OCI-LY7 (cell line): ENCODE measurements around the gene COX17. TPM values are rescaled to one million over a fixed set of nuclear protein-coding genes. Genes with fewer than 3 reads are reported as not detected.

Source experiments
- BruUV-seq: library from RNA; stranded (reverse); fragments of 400-500 nt; replicated peaks from 2 replicates; lab custom pipeline; 2021; lab: Mats Ljungman, UMichigan
- CTCF ChIA-PET: fragments of 300-600 bp; sonication (Branson Sonifier 250); formaldehyde crosslinking; loops from one replicate; lab custom pipeline; 2022; ENCODE audit warnings: antibody characterized with exemption; ENCODE audit not compliant: unreplicated experiment; lab: Charles Lee
- POLR2A ChIA-PET: fragments of 300-600 bp; sonication (Branson Sonifier 250); formaldehyde crosslinking; loops from one replicate; lab custom pipeline; 2022; ENCODE audit warnings: antibody characterized with exemption; lab: Charles Lee
- DNase-seq: peaks from one replicate; pipeline ENCODE4 v3.0.0-alpha.2; 2015; ENCODE audit warnings: low spot score
- H2AFZ ChIP-seq: fragments of 200-600 bp; sonication (generic), shearing (Covaris generic); 2 replicates; pipeline ENCODE4 v1.6.1; 2014; ENCODE audit warnings: mild to moderate bottlenecking, antibody characterized with exemption, low read length, moderate library complexity
- H3K27ac ChIP-seq: fragments of 200-600 bp; sonication (generic); 2 replicates; pipeline ENCODE4 v1.5.1; 2014; ENCODE audit warnings: mixed run types, low read depth, mild to moderate bottlenecking, moderate library complexity, low read length, inconsistent platforms; ENCODE audit not compliant: poor library complexity, severe bottlenecking
- H3K36me3 ChIP-seq: fragments of 200-600 bp; sonication (generic); 2 replicates; pipeline ENCODE4 v1.6.1; 2014; ENCODE audit warnings: mild to moderate bottlenecking, antibody characterized with exemption, low read length, moderate library complexity, mixed read lengths; ENCODE audit not compliant: insufficient read depth
- H3K4me1 ChIP-seq: fragments of 200-600 bp; sonication (generic); 2 replicates; pipeline ENCODE4 v1.5.1; 2014; ENCODE audit warnings: mild to moderate bottlenecking, low read length; ENCODE audit not compliant: insufficient read depth, poor library complexity, severe bottlenecking
- H3K4me2 ChIP-seq: fragments of 200-600 bp; sonication (generic); 2 replicates; pipeline ENCODE4 v1.6.1; 2014; ENCODE audit warnings: mild to moderate bottlenecking, low read length
- H3K4me3 ChIP-seq: fragments of 200-600 bp; sonication (generic); 2 replicates; pipeline ENCODE4 v1.5.1; 2014; ENCODE audit warnings: mild to moderate bottlenecking, low read depth, low read length; ENCODE audit not compliant: poor library complexity, severe bottlenecking
- H3K79me2 ChIP-seq: fragments of 200-600 bp; sonication (generic); 2 replicates; pipeline ENCODE4 v1.6.1; 2016; ENCODE audit warnings: low read depth, mild to moderate bottlenecking, low read length, moderate library complexity, mixed read lengths; ENCODE audit not compliant: insufficient read depth
- H3K9me2 ChIP-seq: fragments of 200-600 bp; sonication (generic); 2 replicates; pipeline ENCODE4 v1.6.1; 2016; ENCODE audit warnings: mild to moderate bottlenecking, low read length, mixed read lengths; ENCODE audit not compliant: insufficient read depth
- H3K9me3 ChIP-seq: fragments of 200-600 bp; sonication (generic); 2 replicates; pipeline ENCODE4 v1.6.1; 2014; ENCODE audit warnings: mild to moderate bottlenecking, mixed run types, low read length, mixed read lengths
- H4K20me1 ChIP-seq: fragments of 200-600 bp; sonication (generic); 2 replicates; pipeline ENCODE4 v1.6.1; 2014; ENCODE audit warnings: mild to moderate bottlenecking, antibody characterized with exemption, low read length, moderate library complexity, mixed read lengths; ENCODE audit not compliant: insufficient read depth
- EZH2phosphoT487 ChIP-seq: fragments of 200-600 bp; sonication (generic); IDR thresholded peaks from 2 replicates; pipeline ENCODE4 v1.6.1; 2018; ENCODE audit warnings: low read depth, borderline replicate concordance, mild to moderate bottlenecking, mixed run types, antibody characterized with exemption, low read length, moderate library complexity, mixed read lengths
- intact Hi-C: fragments of 100-400 bp; cut with micrococcal nuclease; formaldehyde crosslinking; loops from one replicate; pipeline ENCODE4 v1.10.0; 2022; ENCODE audit not compliant: unreplicated experiment
- total RNA-seq, 2 experiments: library from RNA; depleted of rRNA in 1 of 2; stranded (reverse); fragments of >200 nt in 1 of 2; shearing (Covaris generic) in 1 of 2; gene quantifications; 2 replicates each; pipeline ENCODE4 v1.2.3, GENCODE V29; 2014 to 2022
- TF ChIP-seq, protein P1 (sequence below): fragments of 200-600 bp; sonication (generic); conservative IDR thresholded peaks from 2 replicates; pipeline ENCODE4 v1.5.1; 2014; ENCODE audit warnings: mild to moderate bottlenecking, antibody characterized with exemption, low read length, moderate library complexity, mixed read lengths

Gene COX17
- total RNA-seq, 2 experiments from 2014 or later, result 77.3 to 80.0 TPM

DNA sequence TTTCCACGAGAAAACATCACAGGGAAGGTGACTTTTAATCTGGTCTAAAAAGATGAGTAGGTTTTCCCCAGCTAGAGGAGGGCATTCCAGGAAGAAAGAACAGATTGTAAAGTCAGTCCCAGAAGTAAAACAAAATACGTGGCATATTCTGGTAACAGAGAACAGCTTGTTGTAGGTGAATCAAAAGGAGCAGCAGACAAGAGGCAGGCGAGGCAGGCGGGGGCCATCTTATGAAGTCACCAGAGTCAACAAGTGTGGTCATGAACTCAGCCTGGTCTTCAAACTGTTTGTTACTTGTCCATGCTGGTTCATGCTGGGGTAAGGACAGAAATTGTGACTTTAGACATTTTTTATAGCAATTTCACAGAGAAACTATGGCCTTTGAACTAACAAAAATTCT lies 12.8 kb downstream of the COX17 start:
- H3K27ac ChIP-seq, result no peak overlapping the region
- intact Hi-C loops, result no loop called here

DNA sequence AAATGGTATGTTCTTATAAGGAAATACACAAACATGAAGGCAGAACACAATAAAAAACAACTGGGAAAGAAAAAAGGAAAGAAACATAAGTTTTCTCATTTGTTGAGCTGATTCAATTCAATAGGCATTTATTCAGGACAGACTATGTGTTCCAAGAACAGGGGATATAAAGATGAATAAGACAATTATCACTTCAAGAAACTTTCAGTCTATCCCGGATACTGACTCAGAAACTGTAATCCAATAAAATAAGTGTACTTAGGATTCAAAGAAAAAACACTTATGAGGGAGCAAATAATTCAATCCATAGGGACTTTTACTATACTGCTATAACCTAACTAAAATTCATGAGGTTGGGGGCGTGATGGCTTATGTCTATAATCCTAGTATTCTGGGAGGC lies 13.3 kb downstream of the COX17 start:
- intact Hi-C loops, result no loop called here
- H3K4me2 ChIP-seq, result no peak overlapping the region
- H4K20me1 ChIP-seq, result no peaks in the 10 kb centered on the region
- H3K4me3 ChIP-seq, result no peak overlapping the region
- H3K36me3 ChIP-seq, result peaks cover 26% of the 10 kb centered on the region
- H3K79me2 ChIP-seq, result no peaks in the 10 kb centered on the region
- peaks cover 6% of the 10 kb centered on the region for H3K4me1 ChIP-seq
- no peak for DNase-seq
- POLR2A ChIA-PET, result interaction anchor here (0.9 to 2.7 kb wide), 3 partner anchors 9 to 389 kb away, joined by 3 to 10 read pairs (median 3); no protein-coding TSS in a partner anchor
- no peaks in the 10 kb centered on the region for H3K9me3 ChIP-seq
- no peak overlapping the region for H3K27ac ChIP-seq
- TF ChIP-seq, protein P1, sequence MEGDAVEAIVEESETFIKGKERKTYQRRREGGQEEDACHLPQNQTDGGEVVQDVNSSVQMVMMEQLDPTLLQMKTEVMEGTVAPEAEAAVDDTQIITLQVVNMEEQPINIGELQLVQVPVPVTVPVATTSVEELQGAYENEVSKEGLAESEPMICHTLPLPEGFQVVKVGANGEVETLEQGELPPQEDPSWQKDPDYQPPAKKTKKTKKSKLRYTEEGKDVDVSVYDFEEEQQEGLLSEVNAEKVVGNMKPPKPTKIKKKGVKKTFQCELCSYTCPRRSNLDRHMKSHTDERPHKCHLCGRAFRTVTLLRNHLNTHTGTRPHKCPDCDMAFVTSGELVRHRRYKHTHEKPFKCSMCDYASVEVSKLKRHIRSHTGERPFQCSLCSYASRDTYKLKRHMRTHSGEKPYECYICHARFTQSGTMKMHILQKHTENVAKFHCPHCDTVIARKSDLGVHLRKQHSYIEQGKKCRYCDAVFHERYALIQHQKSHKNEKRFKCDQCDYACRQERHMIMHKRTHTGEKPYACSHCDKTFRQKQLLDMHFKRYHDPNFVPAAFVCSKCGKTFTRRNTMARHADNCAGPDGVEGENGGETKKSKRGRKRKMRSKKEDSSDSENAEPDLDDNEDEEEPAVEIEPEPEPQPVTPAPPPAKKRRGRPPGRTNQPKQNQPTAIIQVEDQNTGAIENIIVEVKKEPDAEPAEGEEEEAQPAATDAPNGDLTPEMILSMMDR, result no peak
- no peak for TF ChIP-seq EZH2phosphoT487
- H2AFZ ChIP-seq, result no peak overlapping the region
- no TSS peak for BruUV-seq
- H3K9me2 ChIP-seq, result no peaks in the 10 kb centered on the region
- CTCF ChIA-PET, result no interaction called here

More for the DNA sequence above, 12.8 kb downstream of the COX17 start:
- CTCF ChIA-PET, result no interaction called here
- H3K4me3 ChIP-seq, result no peak overlapping the region
- no peaks in the 10 kb centered on the region for H4K20me1 ChIP-seq
- H3K9me2 ChIP-seq, result no peaks in the 10 kb centered on the region
- DNase-seq, result no peak
- peaks cover 6% of the 10 kb centered on the region for H3K4me1 ChIP-seq
- BruUV-seq, result no TSS peak
- H3K36me3 ChIP-seq, result peaks cover 31% of the 10 kb centered on the region
- no peaks in the 10 kb centered on the region for H3K79me2 ChIP-seq
- POLR2A ChIA-PET, result interaction anchor here (2.7 kb wide), 1 partner anchor 8 kb away, joined by 10 read pairs; no protein-coding TSS in a partner anchor
- no peaks in the 10 kb centered on the region for H3K9me3 ChIP-seq
- no peak overlapping the region for H2AFZ ChIP-seq
- no peak overlapping the region for H3K4me2 ChIP-seq
- no peak for TF ChIP-seq EZH2phosphoT487
- TF ChIP-seq, protein P1, result no peak

DNA sequence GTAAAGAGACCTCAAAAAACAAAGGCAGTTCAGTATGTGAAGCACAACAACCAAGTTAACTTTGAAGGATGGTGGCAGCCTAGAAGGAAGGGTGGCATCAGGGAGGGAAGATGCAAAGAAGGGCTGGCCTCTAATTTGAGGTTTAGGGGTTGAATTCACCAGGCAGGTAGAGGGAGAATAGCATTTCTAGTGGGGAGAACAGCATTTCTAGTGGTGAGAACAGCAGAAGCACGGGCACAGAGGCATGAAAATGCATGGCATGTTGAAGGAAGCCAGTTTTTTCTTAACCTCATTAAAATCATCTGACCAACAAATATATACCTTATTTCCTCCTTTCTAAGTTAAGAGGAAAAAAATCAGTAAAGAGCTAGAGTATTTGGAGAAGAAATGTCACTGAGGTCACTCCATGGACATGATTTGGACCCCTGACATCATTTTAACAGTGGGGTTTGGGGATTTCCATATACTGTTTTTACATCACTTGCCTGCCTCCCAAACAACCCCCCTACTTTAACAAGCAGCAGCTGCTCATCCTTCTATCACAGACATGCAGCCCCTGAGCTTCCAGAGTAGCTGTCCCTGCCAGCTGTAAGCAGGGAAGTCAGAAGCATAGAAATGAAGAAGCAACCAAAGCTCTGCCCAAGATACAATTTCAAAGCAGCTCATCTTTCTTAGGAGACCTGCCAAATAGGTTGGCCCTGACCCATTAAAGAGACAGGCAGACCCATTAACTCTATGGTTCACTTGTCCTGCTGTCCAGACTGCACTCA lies 14.4 kb downstream of the COX17 start:
- intact Hi-C loops, result no loop called here
- Histone ChIP-seq H3K9me2 (no peaks in the 10 kb centered on the region), H3K4me3 (no peak overlapping the region), H4K20me1 (no peaks in the 10 kb centered on the region), H3K36me3 (peaks cover 17% of the 10 kb centered on the region), H3K9me3 (no peaks in the 10 kb centered on the region), H3K4me2 (no peak overlapping the region), H3K27ac (no peak overlapping the region), H2AFZ (no peak overlapping the region), H3K4me1 (peaks cover 6% of the 10 kb centered on the region), H3K79me2 (no peaks in the 10 kb centered on the region)
- TF ChIP-seq EZH2phosphoT487, result no peak
- TF ChIP-seq, protein P1, result no peak
- no peak for DNase-seq
- no TSS peak for BruUV-seq
- ChIA-PET CTCF (no interaction called here), POLR2A (interaction anchor here (0.8 to 2.7 kb wide), 5 partner anchors 10 to 388 kb away, joined by 3 to 10 read pairs (median 3); no protein-coding TSS in a partner anchor)
